Measurements from ENCODE around the gene COX7C. TPM values are rescaled to one million over a fixed set of nuclear protein-coding genes. Genes with fewer than 3 reads are reported as not detected.

COX7C gene
- total RNA-seq = 207 and 213 TPM in 2 replicates

GRCh38 chr5:86617756-86618576, at the start of gene COX7C:
Gene COX7C, plus strand, starts transcription at chr5:86617941. Its CDS starts 115 bp downstream, at chr5:86618056.

Measured in epithelial cell of umbilical artery (primary cell).